ENCODE measurements around the gene PDE4D. TPM values are rescaled to one million over a fixed set of nuclear protein-coding genes. Genes with fewer than 3 reads are reported as not detected.

PDE4D gene
- total RNA-seq, 1 experiment from 2014 or later = 2.1 TPM

DNA sequence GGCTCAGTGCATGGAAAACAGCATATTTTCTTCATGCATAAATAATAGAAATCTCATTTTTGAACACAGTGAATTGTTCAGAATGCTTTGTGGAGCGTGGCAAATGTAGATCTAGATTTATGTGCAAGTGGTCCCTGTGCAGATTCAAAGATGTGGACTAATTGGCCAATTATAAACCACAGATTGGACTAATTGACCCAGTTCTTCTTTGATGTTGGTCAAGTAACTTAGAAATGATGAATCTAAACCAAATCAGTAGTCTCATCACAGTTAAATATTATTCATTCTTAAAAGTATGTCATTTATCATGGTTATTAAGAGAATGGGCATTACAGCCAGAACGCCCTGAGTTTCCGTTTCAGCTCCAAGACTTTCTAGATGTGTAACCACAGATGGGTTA is 11.7 kb upstream of the PDE4D start:
- no peak overlapping the region for H3K27ac Mint-ChIP-seq
- Histone ChIP-seq H3K4me2 (ENCODE audit: insufficient read depth, insufficient read length, low read length) (no peak overlapping the region), H3K79me1 (ENCODE audit: insufficient read depth, low read depth, low read length, poor library complexity, severe bottlenecking) (no peaks in the 10 kb centered on the region), H3K18ac (ENCODE audit: insufficient read length, low read depth, low read length) (no peak overlapping the region), H2BK15ac (ENCODE audit: low read depth, low read length) (no peak overlapping the region), H3K9me3 (ENCODE audit: control insufficient read depth, low read depth, low read length) (no peaks in the 10 kb centered on the region), H3K27ac (ENCODE audit: insufficient read length, low read depth, low read length) (no peak overlapping the region), H3K56ac (ENCODE audit: insufficient read length, low read depth, low read length) (no peak overlapping the region), H3K4ac (ENCODE audit: low read depth, low read length) (no peak overlapping the region), H3K23ac (ENCODE audit: insufficient read length, low read depth, low read length) (no peak overlapping the region), H3K4me1 (ENCODE audit: insufficient read depth, low read length) (no peaks in the 10 kb centered on the region), H2BK5ac (ENCODE audit: insufficient read length, low read length) (no peak overlapping the region), H4K5ac (ENCODE audit: insufficient read length, low read depth, low read length) (no peak overlapping the region), H4K20me1 (ENCODE audit: control insufficient read depth, insufficient read depth, insufficient read length) (no peaks in the 10 kb centered on the region), H3T11ph (ENCODE audit: low read length) (no peak overlapping the region), H3K27me3 (ENCODE audit: insufficient read depth, low read length) (no peaks in the 10 kb centered on the region), H2AK5ac (ENCODE audit: insufficient read length, low read length) (no peak overlapping the region), H2BK120ac (ENCODE audit: low read depth, low read length, poor library complexity, severe bottlenecking) (no peak overlapping the region), H3K14ac (ENCODE audit: insufficient read depth, low read length) (no peak overlapping the region), H4K8ac (replicated peaks; ENCODE audit: insufficient read length, low read depth, low read length) (no peak overlapping the region), H2BK12ac (ENCODE audit: insufficient read length, low read depth, low read length) (no peak overlapping the region), H2AFZ (ENCODE audit: low read length) (no peak overlapping the region), H3K79me2 (ENCODE audit: insufficient read depth, low read length) (no peaks in the 10 kb centered on the region), H4K91ac (ENCODE audit: insufficient read length, low read depth, low read length) (no peak overlapping the region), H3K23me2 (ENCODE audit: insufficient read length, low read depth, low read length, poor library complexity, severe bottlenecking) (no peaks in the 10 kb centered on the region), H2BK20ac (ENCODE audit: low read depth, low read length, poor library complexity, severe bottlenecking) (no peak overlapping the region), H3K9ac (ENCODE audit: extremely low read depth, insufficient read length, low read length) (no peak overlapping the region)
- no CpG with 5 or more reads among the region's 3 CpGs for WGBS (ENCODE audit: extremely low coverage, insufficient read length, low lambda C conversion rate)
- H3K4me3 Mint-ChIP-seq = no peak overlapping the region
- no peaks in the 10 kb centered on the region for H3K4me1 Mint-ChIP-seq
- H3K27me3 Mint-ChIP-seq (ENCODE audit: low read depth) = peaks cover 4% of the 10 kb centered on the region; the same call in 1 of the 2 replicates
- H3K9me3 Mint-ChIP-seq = no peaks in the 10 kb centered on the region
- no peaks in the 10 kb centered on the region for H3K36me3 Mint-ChIP-seq (ENCODE audit: insufficient read depth in 1 of 3, low read depth in 3 of 3)
- TF ChIP-seq, protein P1, sequence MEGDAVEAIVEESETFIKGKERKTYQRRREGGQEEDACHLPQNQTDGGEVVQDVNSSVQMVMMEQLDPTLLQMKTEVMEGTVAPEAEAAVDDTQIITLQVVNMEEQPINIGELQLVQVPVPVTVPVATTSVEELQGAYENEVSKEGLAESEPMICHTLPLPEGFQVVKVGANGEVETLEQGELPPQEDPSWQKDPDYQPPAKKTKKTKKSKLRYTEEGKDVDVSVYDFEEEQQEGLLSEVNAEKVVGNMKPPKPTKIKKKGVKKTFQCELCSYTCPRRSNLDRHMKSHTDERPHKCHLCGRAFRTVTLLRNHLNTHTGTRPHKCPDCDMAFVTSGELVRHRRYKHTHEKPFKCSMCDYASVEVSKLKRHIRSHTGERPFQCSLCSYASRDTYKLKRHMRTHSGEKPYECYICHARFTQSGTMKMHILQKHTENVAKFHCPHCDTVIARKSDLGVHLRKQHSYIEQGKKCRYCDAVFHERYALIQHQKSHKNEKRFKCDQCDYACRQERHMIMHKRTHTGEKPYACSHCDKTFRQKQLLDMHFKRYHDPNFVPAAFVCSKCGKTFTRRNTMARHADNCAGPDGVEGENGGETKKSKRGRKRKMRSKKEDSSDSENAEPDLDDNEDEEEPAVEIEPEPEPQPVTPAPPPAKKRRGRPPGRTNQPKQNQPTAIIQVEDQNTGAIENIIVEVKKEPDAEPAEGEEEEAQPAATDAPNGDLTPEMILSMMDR (conservative IDR thresholded peaks at IDR 0.05) = no peak
- DNase-seq = no peak
